ENCODE results near the gene EDAR. TPM values are rescaled to one million over a fixed set of nuclear protein-coding genes. Genes with fewer than 3 reads are reported as not detected.

The EDAR gene
- polyA plus RNA-seq, 1 experiment: not detected

DNA sequence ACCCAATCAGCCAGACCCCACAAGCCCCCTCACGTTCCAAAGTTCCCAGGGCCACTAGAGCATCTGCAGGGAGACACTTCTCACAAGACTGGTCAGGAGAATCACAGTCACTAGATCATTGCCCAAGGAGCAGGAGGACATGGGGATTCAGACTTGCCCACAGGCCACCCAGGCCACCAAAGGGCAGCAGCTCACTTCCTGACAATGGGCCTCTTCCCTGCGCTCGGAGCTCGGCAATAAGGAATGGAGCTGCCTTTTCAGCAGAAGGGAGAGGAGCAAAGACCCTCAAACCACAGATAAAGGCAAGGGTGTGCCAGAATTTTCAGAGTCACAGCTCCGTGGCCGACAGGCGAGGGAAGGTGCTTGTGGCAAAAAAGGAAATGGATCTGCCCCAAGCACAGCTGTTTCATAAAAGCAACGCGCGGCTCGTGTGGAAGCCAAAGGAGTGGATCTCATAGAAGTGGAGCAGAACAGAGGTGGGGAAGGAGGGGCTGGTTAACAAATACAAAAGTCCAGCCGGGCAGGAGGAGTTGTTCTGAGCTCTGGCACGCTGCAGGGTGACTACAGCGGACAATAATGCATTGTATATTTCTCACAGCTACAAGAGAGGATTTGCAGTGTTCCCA, 72.1 kb downstream of the EDAR start:
- H3K9me3 ChIP-seq (ENCODE audit: control insufficient read depth, insufficient read depth, low read length): no peaks in the 10 kb centered on the region
- TF ChIP-seq, protein P1, sequence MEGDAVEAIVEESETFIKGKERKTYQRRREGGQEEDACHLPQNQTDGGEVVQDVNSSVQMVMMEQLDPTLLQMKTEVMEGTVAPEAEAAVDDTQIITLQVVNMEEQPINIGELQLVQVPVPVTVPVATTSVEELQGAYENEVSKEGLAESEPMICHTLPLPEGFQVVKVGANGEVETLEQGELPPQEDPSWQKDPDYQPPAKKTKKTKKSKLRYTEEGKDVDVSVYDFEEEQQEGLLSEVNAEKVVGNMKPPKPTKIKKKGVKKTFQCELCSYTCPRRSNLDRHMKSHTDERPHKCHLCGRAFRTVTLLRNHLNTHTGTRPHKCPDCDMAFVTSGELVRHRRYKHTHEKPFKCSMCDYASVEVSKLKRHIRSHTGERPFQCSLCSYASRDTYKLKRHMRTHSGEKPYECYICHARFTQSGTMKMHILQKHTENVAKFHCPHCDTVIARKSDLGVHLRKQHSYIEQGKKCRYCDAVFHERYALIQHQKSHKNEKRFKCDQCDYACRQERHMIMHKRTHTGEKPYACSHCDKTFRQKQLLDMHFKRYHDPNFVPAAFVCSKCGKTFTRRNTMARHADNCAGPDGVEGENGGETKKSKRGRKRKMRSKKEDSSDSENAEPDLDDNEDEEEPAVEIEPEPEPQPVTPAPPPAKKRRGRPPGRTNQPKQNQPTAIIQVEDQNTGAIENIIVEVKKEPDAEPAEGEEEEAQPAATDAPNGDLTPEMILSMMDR (IDR thresholded peaks at IDR 0.05; ENCODE audit: low read depth, low read length): no peak
- H3K4me3 ChIP-seq (ENCODE audit: low read depth, low read length): no peak overlapping the region
- peak; percentile 13 for DNase-seq (ENCODE audit: low read depth, low spot score)
- POLR2A ChIA-PET: no interaction called here
- no peak overlapping the region for H3K27ac ChIP-seq (ENCODE audit: low read depth, low read length)
- CTCF ChIA-PET: interaction anchor here (3.6 kb wide), 1 partner anchor 12 kb away, joined by 16 read pairs; no protein-coding TSS in a partner anchor
- H3K27me3 ChIP-seq (ENCODE audit: control insufficient read depth, insufficient read depth, low read length): peaks cover 42% of the 10 kb centered on the region

DNA sequence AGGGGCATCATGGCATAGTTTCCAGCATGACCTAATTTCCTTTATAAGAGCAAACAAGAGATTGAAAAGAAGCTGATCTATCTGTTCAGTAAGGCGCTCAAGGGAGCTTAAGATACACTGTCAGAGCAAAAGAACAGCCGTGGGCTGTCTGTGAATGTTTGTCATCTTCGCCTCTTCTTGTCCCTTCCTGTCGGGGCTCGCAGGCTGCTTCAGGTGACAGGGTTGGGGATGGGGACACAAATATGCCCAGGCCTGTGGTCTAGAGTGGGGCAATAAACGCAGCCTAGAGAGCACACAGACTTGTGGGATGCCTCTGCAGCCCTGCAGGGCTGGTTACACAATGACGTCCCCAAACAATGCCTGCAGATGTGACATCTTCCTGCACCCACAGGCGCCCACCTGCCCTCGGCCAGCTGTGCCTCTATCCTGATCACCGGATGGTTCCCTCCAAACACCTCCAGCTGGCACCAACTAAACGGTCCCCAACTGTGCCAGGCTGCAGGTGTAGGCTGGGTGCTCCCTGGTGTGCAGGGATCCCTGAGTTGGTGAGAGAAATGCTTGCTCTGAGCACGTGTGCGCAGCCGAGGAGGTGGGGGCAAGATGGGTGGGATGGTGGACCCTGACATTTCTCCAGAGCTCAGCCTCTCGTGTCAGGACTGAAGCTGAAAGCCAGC, 72.8 kb downstream of the EDAR start:
- Histone ChIP-seq H3K4me3 (ENCODE audit: low read depth, low read length) (no peak overlapping the region), H3K9me3 (ENCODE audit: control insufficient read depth, insufficient read depth, low read length) (no peaks in the 10 kb centered on the region), H3K27ac (ENCODE audit: low read depth, low read length) (no peak overlapping the region), H3K27me3 (ENCODE audit: control insufficient read depth, insufficient read depth, low read length) (peaks cover 42% of the 10 kb centered on the region)
- TF ChIP-seq, protein P1 (IDR thresholded peaks at IDR 0.05; ENCODE audit: low read depth, low read length): no peak
- POLR2A ChIA-PET: no interaction called here
- CTCF ChIA-PET: interaction anchor here (3.6 kb wide), 1 partner anchor 13 kb away, joined by 16 read pairs; no protein-coding TSS in a partner anchor
- no peak for DNase-seq (ENCODE audit: low read depth, low spot score)

DNA sequence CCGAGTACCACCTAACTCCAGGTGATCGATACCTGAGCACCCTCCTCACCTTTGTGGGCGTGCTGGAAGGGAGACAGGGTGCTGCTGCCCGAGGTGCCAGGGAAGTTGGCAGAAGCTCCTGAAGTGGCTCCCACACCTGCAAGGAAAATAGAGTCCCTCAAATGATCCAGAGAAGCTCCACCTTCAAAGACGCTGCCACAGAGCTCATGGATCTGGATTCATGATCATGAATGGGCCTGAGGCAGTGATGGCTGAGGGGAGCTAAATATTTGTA, 76.5 kb downstream of the EDAR start:
- ChIA-PET CTCF (interaction anchor here (1.2 kb wide), 1 partner anchor 17 kb away, joined by 6 read pairs; no protein-coding TSS in a partner anchor), POLR2A (no interaction called here)
- TF ChIP-seq, protein P1 (IDR thresholded peaks at IDR 0.05; ENCODE audit: low read depth, low read length): no peak

GRCh38 chr2:108911807-108912628, 77.0 kb downstream of the EDAR start:
- CTCF ChIA-PET: interaction anchor here (1.2 kb wide), 1 partner anchor 18 kb away, joined by 6 read pairs; no protein-coding TSS in a partner anchor

More for the DNA sequence above, 76.5 kb downstream of the EDAR start:
- peaks cover 35% of the 10 kb centered on the region for H3K27me3 ChIP-seq (ENCODE audit: control insufficient read depth, insufficient read depth, low read length)
- DNase-seq (ENCODE audit: low read depth, low spot score): no peak
- H3K4me3 ChIP-seq (ENCODE audit: low read depth, low read length): no peak overlapping the region
- H3K27ac ChIP-seq (ENCODE audit: low read depth, low read length): no peak overlapping the region
- H3K9me3 ChIP-seq (ENCODE audit: control insufficient read depth, insufficient read depth, low read length): no peaks in the 10 kb centered on the region

More at GRCh38 chr2:108911807-108912628, 77.0 kb downstream of the EDAR start:
- no peak overlapping the region for H3K4me3 ChIP-seq (ENCODE audit: low read depth, low read length)
- H3K9me3 ChIP-seq (ENCODE audit: control insufficient read depth, insufficient read depth, low read length): no peaks in the 10 kb centered on the region
- no peak overlapping the region for H3K27ac ChIP-seq (ENCODE audit: low read depth, low read length)
- no peak for DNase-seq (ENCODE audit: low read depth, low spot score)
- peaks cover 30% of the 10 kb centered on the region for H3K27me3 ChIP-seq (ENCODE audit: control insufficient read depth, insufficient read depth, low read length)
- TF ChIP-seq, protein P1 (IDR thresholded peaks at IDR 0.05; ENCODE audit: low read depth, low read length): no peak
- POLR2A ChIA-PET: no interaction called here
